ENCODE measurements around the gene STARD13. TPM values are rescaled to one million over a fixed set of nuclear protein-coding genes. Genes with fewer than 3 reads are reported as not detected.

The STARD13 gene
- total RNA-seq, 2 experiments from 2014 or later, result not detected

GRCh38 chr13:33229446-33230177 is 55.9 kb downstream of the STARD13 start:
- Mint-ChIP-seq H3K9me3 (no peaks in the 10 kb centered on the region), H3K27ac (no peak overlapping the region), H3K36me3 (ENCODE audit: low read depth) (no peaks in the 10 kb centered on the region), H3K27me3 (peaks cover 3% of the 10 kb centered on the region), H3K4me3 (no peak overlapping the region), H3K4me1 (ENCODE audit: low read depth) (peaks cover 3% of the 10 kb centered on the region)
- no peak for ATAC-seq
- intact Hi-C loops (cut with micrococcal nuclease), result loop anchor here (5.0 kb wide), 2 partner anchors 313 to 493 kb away; no protein-coding TSS in a partner anchor
- CTCF ChIA-PET, result interaction anchor here (1.1 to 1.4 kb wide), 4 partner anchors 10 to 495 kb away, joined by 3 to 5 read pairs (median 4); no protein-coding TSS in a partner anchor
- POLR2A ChIA-PET, result no interaction called here
- DNase-seq, result no peak
- TF ChIP-seq CTCF (IDR thresholded peaks at IDR 0.05), result no peak

- Mint-ChIP-seq H3K27me3 (peaks cover 3% of the 10 kb centered on the region), H3K4me1 (ENCODE audit: low read depth) (peaks cover 3% of the 10 kb centered on the region), H3K27ac (no peak overlapping the region), H3K36me3 (ENCODE audit: low read depth) (no peaks in the 10 kb centered on the region), H3K9me3 (no peaks in the 10 kb centered on the region), H3K4me3 (no peak overlapping the region)
- intact Hi-C loops (cut with micrococcal nuclease), result loop anchor here (5.0 kb wide), 2 partner anchors 313 to 493 kb away; no protein-coding TSS in a partner anchor
- ChIA-PET POLR2A (no interaction called here), CTCF (interaction anchor here (0.7 to 4.6 kb wide), 12 partner anchors 11 to 496 kb away, joined by 3 to 23 read pairs (median 4); no protein-coding TSS in a partner anchor)
- DNase-seq, result no peak
- ATAC-seq, result peak; percentile 83
- peak; percentile 95 for TF ChIP-seq CTCF (IDR thresholded peaks at IDR 0.05)
Observed at GRCh38 chr13:33228648-33229445, 56.7 kb downstream of the STARD13 start.

GRCh38 chr13:33227927-33228647 is 57.5 kb downstream of the STARD13 start:
- Mint-ChIP-seq H3K4me1 (ENCODE audit: low read depth) (peaks cover 3% of the 10 kb centered on the region), H3K36me3 (ENCODE audit: low read depth) (no peaks in the 10 kb centered on the region), H3K27ac (no peak overlapping the region), H3K9me3 (no peaks in the 10 kb centered on the region), H3K27me3 (peaks cover 3% of the 10 kb centered on the region), H3K4me3 (no peak overlapping the region)
- intact Hi-C loops (cut with micrococcal nuclease), result loop anchor here (5.0 kb wide), 2 partner anchors 314 to 494 kb away; no protein-coding TSS in a partner anchor
- POLR2A ChIA-PET, result no interaction called here
- no peak for TF ChIP-seq CTCF (IDR thresholded peaks at IDR 0.05)
- DNase-seq, result no peak
- CTCF ChIA-PET, result interaction anchor here (0.7 to 4.6 kb wide), 12 partner anchors 12 to 496 kb away, joined by 3 to 23 read pairs (median 4); no protein-coding TSS in a partner anchor
- ATAC-seq, result no peak

GRCh38 chr13:33224686-33225085 is 60.9 kb downstream of the STARD13 start:
- intact Hi-C loops (cut with micrococcal nuclease), result loop anchor here (5.0 kb wide), 2 partner anchors 318 to 498 kb away; no protein-coding TSS in a partner anchor
- ChIA-PET POLR2A (no interaction called here), CTCF (interaction anchor here (1.3 to 4.6 kb wide), 2 partner anchors 319 to 500 kb away, joined by 3 to 23 read pairs; no protein-coding TSS in a partner anchor)
- TF ChIP-seq CTCF (IDR thresholded peaks at IDR 0.05), result no peak
- H3K36me3 Mint-ChIP-seq (ENCODE audit: low read depth), result no peaks in the 10 kb centered on the region
- H3K27ac Mint-ChIP-seq, result no peak overlapping the region
- H3K4me1 Mint-ChIP-seq (ENCODE audit: low read depth), result peaks cover 3% of the 10 kb centered on the region
- H3K27me3 Mint-ChIP-seq, result peaks cover 4% of the 10 kb centered on the region
- ATAC-seq (no peak), DNase-seq (no peak)
- no peak overlapping the region for H3K4me3 Mint-ChIP-seq
- no peaks in the 10 kb centered on the region for H3K9me3 Mint-ChIP-seq
